Measurements from ENCODE around the gene JARID2. TPM values are rescaled to one million over a fixed set of nuclear protein-coding genes. Genes with fewer than 3 reads are reported as not detected.

The JARID2 gene
- total RNA-seq, 1 experiment from 2014 or later: 6.0 TPM

DNA sequence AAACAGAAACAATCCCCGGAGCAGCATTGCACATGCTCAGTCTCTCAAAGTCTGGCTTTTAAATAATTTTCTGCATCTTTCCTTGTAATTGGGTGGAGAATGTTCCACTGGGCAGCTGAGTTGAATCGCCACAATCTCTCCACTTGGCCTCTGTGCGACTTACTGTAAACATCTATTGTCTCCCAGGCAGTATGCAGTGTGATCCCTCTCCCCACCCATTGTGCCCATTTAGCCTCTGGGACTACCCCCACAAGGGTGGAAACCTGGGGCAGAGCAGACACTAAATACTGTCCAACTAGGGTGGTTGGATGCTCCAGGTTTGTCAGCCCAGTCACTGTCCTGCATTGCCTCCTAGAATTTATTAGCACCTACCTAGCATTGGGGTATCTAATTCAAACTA lies 96.2 kb downstream of the JARID2 start:
- ChIA-PET POLR2A (no interaction called here), CTCF (no interaction called here)
- H3K36me3 ChIP-seq (ENCODE audit: control insufficient read depth, insufficient read depth, low read length): no peaks in the 10 kb centered on the region
- no peaks in the 10 kb centered on the region for H3K4me1 ChIP-seq (ENCODE audit: control insufficient read depth, insufficient read depth, low read length)
- no peak overlapping the region for H3K27ac ChIP-seq (ENCODE audit: low read length)
- ATAC-seq (no peak), DNase-seq (ENCODE audit: low read depth, low spot score) (no peak)
- intact Hi-C loops (cut with micrococcal nuclease; ENCODE audit: unreplicated experiment) (no loop called here), in situ Hi-C loops (cut with HindIII; ENCODE audit: low pct_unique_long_range_greater_than_20kb, low sequenced_read_pairs) (no loop called here)
- no peaks in the 10 kb centered on the region for H3K27me3 ChIP-seq (ENCODE audit: control insufficient read depth, insufficient read depth, low read length)
- BruUV-seq (replicated peaks): no TSS peak
- no peak for TF ChIP-seq POLR2AphosphoS5 (IDR thresholded peaks at IDR 0.05; ENCODE audit: low read depth, low read length)
- TF ChIP-seq, protein P1, sequence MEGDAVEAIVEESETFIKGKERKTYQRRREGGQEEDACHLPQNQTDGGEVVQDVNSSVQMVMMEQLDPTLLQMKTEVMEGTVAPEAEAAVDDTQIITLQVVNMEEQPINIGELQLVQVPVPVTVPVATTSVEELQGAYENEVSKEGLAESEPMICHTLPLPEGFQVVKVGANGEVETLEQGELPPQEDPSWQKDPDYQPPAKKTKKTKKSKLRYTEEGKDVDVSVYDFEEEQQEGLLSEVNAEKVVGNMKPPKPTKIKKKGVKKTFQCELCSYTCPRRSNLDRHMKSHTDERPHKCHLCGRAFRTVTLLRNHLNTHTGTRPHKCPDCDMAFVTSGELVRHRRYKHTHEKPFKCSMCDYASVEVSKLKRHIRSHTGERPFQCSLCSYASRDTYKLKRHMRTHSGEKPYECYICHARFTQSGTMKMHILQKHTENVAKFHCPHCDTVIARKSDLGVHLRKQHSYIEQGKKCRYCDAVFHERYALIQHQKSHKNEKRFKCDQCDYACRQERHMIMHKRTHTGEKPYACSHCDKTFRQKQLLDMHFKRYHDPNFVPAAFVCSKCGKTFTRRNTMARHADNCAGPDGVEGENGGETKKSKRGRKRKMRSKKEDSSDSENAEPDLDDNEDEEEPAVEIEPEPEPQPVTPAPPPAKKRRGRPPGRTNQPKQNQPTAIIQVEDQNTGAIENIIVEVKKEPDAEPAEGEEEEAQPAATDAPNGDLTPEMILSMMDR (IDR thresholded peaks at IDR 0.05): no peak
- TF ChIP-seq, protein P2, sequence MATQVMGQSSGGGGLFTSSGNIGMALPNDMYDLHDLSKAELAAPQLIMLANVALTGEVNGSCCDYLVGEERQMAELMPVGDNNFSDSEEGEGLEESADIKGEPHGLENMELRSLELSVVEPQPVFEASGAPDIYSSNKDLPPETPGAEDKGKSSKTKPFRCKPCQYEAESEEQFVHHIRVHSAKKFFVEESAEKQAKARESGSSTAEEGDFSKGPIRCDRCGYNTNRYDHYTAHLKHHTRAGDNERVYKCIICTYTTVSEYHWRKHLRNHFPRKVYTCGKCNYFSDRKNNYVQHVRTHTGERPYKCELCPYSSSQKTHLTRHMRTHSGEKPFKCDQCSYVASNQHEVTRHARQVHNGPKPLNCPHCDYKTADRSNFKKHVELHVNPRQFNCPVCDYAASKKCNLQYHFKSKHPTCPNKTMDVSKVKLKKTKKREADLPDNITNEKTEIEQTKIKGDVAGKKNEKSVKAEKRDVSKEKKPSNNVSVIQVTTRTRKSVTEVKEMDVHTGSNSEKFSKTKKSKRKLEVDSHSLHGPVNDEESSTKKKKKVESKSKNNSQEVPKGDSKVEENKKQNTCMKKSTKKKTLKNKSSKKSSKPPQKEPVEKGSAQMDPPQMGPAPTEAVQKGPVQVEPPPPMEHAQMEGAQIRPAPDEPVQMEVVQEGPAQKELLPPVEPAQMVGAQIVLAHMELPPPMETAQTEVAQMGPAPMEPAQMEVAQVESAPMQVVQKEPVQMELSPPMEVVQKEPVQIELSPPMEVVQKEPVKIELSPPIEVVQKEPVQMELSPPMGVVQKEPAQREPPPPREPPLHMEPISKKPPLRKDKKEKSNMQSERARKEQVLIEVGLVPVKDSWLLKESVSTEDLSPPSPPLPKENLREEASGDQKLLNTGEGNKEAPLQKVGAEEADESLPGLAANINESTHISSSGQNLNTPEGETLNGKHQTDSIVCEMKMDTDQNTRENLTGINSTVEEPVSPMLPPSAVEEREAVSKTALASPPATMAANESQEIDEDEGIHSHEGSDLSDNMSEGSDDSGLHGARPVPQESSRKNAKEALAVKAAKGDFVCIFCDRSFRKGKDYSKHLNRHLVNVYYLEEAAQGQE (IDR thresholded peaks at IDR 0.05; ENCODE audit: insufficient read depth in 1 of 2, low read depth in 2 of 2, low read length in 1 of 2): no peak
- TF ChIP-seq SIN3A (IDR thresholded peaks at IDR 0.05; ENCODE audit: borderline replicate concordance, insufficient read depth, low read depth, low read length): no peak
- TF ChIP-seq TCF7L2 (IDR thresholded peaks at IDR 0.05; ENCODE audit: low read depth, low read length): no peak
- no peaks in the 10 kb centered on the region for H3K9me3 ChIP-seq (ENCODE audit: control insufficient read depth, insufficient read depth, low read depth, low read length)
- H3K4me3 ChIP-seq (ENCODE audit: low read depth in 2 of 2, low read length in 2 of 2): no peak overlapping the region

DNA sequence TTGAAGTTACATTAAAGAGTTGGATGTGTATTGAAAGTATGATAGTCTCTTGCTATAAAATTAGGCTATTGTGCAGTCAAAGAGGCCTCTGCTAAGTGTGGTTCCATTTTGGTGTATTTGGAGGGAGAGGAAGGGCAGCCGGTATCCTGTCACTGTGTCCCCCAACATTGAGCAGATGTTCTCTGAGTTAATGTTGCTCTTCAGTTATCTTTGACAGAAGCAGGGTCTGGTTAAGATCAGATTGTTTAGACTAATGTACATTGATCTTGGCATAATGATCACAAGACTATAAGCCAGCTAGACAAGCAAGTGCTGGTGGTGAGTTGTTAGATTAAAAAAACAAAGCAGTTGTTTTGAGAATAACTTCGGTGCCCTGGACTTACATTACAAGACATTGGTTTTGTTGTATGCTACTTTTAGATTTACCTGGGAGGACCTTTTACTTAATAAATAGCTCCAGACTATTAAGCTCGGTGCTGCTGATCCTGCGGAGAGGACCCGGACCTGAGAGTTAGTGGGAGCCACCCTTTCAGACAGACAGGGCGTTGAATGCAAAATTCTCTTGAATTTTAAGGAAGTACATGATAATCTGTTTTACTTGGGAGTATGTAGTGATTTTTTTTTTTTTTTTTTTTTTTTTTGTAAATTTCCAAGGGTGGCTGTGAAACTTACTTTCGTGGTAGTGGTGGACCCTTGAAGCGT lies 97.8 kb downstream of the JARID2 start:
- no peaks in the 10 kb centered on the region for H3K4me1 ChIP-seq (ENCODE audit: control insufficient read depth, insufficient read depth, low read length)
- POLR2A ChIA-PET: interaction anchor here (0.6 kb wide), 1 partner anchor 118 kb away, joined by 4 read pairs; no protein-coding TSS in a partner anchor
- no peak for ATAC-seq
- no peak for DNase-seq (ENCODE audit: low read depth, low spot score)
- H3K9me3 ChIP-seq (ENCODE audit: control insufficient read depth, insufficient read depth, low read depth, low read length): no peaks in the 10 kb centered on the region
- in situ Hi-C loops (cut with HindIII; ENCODE audit: low pct_unique_long_range_greater_than_20kb, low sequenced_read_pairs) (no loop called here), intact Hi-C loops (cut with micrococcal nuclease; ENCODE audit: unreplicated experiment) (no loop called here)
- H3K27me3 ChIP-seq (ENCODE audit: control insufficient read depth, insufficient read depth, low read length): no peaks in the 10 kb centered on the region
- TF ChIP-seq TCF7L2 (IDR thresholded peaks at IDR 0.05; ENCODE audit: low read depth, low read length) (no peak), POLR2AphosphoS5 (IDR thresholded peaks at IDR 0.05; ENCODE audit: low read depth, low read length) (no peak)
- no peaks in the 10 kb centered on the region for H3K36me3 ChIP-seq (ENCODE audit: control insufficient read depth, insufficient read depth, low read length)
- no peak overlapping the region for H3K27ac ChIP-seq (ENCODE audit: low read length)
- H3K4me3 ChIP-seq (ENCODE audit: low read depth in 2 of 2, low read length in 2 of 2): no peak overlapping the region
- CTCF ChIA-PET: no interaction called here
- BruUV-seq (replicated peaks): no TSS peak

DNA sequence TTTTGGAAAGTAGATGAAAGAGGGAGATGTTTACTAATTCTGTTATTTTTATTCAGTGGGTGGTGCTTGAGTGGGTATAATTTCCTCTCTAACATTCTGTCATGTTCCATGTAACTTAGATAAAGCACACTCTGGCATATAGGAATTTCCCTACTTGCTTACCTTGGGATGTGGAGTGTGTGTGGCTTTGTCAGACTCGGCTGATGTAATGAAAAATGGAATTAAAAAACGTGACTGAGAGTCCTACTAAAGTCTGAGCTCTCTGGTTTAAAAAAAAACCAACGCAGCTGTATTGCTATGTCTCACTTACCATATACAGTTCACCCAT lies 98.3 kb downstream of the JARID2 start:
- H3K4me3 ChIP-seq (ENCODE audit: low read depth in 2 of 2, low read length in 2 of 2): no peak overlapping the region
- H3K36me3 ChIP-seq (ENCODE audit: control insufficient read depth, insufficient read depth, low read length): no peaks in the 10 kb centered on the region
- in situ Hi-C loops (cut with HindIII; ENCODE audit: low pct_unique_long_range_greater_than_20kb, low sequenced_read_pairs) (no loop called here), intact Hi-C loops (cut with micrococcal nuclease; ENCODE audit: unreplicated experiment) (no loop called here)
- no peaks in the 10 kb centered on the region for H3K9me3 ChIP-seq (ENCODE audit: control insufficient read depth, insufficient read depth, low read depth, low read length)
- H3K27ac ChIP-seq (ENCODE audit: low read length): no peak overlapping the region
- ChIA-PET POLR2A (interaction anchor here (0.7 kb wide), 1 partner anchor 31 kb away, joined by 6 read pairs; no protein-coding TSS in a partner anchor), CTCF (no interaction called here)
- no TSS peak for BruUV-seq (replicated peaks)
- DNase-seq (ENCODE audit: low read depth, low spot score) (no peak), ATAC-seq (no peak)
- no peaks in the 10 kb centered on the region for H3K4me1 ChIP-seq (ENCODE audit: control insufficient read depth, insufficient read depth, low read length)
- TF ChIP-seq, protein P1 (IDR thresholded peaks at IDR 0.05): no peak
- TF ChIP-seq SIN3A (IDR thresholded peaks at IDR 0.05; ENCODE audit: borderline replicate concordance, insufficient read depth, low read depth, low read length) (no peak), TCF7L2 (IDR thresholded peaks at IDR 0.05; ENCODE audit: low read depth, low read length) (no peak), POLR2AphosphoS5 (IDR thresholded peaks at IDR 0.05; ENCODE audit: low read depth, low read length) (no peak)
- TF ChIP-seq, protein P2 (IDR thresholded peaks at IDR 0.05; ENCODE audit: insufficient read depth in 1 of 2, low read depth in 2 of 2, low read length in 1 of 2): no peak
- H3K27me3 ChIP-seq (ENCODE audit: control insufficient read depth, insufficient read depth, low read length): no peaks in the 10 kb centered on the region
